GM19240 (cell line): ENCODE results near the gene TAS1R3.

Experiments used
- DNase-seq: peaks from one replicate; pipeline ENCODE4 v3.0.0; 2011; ENCODE audit warnings: low spot score; ENCODE audit not compliant: insufficient read length

TAS1R3 gene

DNA sequence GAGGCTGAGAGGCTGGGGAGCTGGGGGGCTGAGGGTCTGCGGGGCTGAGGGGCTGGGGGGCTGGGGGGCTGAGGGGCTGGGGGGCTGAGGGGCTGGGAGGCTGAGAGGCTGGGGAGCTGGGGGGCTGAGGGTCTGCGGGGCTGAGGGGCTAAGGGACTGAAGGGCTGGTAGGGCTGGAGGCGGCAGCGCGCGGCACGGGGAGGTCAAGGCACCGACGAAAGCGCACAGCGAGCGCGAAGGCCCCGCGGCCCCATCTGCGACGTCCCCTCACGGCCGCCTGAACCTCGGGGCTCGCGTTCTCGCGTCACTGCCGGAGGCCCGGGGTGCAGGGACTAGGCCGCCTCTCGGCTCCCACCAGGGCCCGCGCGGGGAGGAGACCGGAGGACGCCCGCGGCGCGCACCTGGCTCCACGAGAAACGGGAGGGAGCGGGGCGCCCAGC, 7.0 kb upstream of the TAS1R3 start:
- DNase-seq = no peak

DNA sequence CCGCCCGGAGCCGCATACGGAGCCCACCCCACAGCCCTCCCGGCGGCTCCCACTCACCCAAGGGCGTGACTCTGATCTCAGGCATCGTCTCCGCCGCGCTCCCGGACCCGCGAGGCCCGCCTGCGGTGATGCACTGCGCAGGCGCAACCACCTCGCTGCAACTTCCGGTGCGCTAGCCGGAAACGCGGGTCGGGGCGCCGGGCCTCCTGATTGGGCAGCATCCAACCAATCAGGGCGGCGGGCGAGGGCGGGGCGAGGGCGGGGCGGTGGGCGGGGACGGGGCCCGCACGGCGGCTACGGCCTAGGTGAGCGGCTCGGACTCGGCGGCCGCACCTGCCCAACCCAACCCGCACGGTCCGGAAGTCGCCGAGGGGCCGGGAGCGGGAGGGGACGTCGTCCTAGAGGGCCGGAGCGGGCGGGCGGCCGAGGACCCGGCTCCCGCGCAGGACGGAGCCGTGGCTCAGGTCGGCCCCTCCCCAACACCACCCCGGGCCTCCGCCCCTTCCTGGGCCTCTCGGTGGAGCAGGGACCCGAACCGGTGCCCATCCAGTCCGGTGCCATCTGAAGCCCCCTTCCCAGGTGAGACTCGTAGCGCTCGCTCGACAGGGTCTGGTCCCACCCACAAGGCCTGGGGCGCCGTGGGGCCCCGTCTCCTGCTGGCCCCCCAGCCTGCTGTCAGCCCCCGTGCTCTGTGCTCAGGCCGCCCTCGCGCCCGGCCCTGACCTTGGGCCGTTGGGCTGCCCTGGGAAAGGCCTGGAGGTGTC, 6.4 kb upstream of the TAS1R3 start, which contains the start of the genes CPTP and INTS11:
Gene CPTP, plus strand, starts transcription at position 279 of the 764 bp plus-strand sequence. CDS start 2,109 bp downstream, outside the sequence.
Gene INTS11, minus strand, starts transcription at position 137 of the 764 bp plus-strand sequence. Its CDS starts 52 bp downstream, at position 85.
- DNase-seq = peak; percentile 98

DNA sequence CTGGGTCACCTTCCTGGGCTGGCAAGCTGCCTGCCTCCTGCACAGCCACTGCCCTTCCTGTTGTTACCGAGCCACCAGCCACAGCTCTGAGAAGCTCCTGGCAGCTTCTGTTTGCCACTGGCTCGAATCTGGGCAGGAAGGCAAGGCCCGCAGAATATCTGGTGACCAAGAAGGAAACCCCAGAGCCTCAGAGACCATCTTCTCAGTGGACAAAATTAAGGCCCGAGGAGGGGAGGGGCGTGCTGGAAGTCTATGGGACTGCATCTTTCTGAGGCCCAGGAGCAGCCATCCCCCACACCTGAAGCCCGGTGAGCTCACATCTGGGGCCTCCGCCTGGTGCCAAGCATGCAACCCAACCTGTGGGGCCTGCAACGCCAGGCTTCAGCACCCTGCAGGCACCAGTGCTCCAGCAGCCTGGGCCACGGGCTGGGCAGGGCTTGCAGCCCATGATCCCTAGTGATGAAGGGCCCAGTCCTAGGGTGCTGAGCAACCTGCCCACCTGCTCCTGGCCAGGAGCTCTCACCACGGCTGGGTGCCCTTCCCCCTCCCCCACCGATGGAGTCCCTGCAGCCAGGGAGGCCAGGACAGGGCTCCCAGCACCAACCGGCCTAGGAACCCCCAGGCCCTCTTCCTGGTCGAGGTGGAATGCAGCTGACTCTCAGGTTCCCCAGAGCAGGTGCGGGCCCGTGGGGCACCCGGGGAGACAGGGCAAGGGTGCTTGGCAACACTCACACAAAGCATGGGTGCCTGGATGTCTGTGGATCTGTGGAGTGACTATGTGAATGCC, 5.6 kb upstream of the TAS1R3 start:
- DNase-seq = no peak

DNA sequence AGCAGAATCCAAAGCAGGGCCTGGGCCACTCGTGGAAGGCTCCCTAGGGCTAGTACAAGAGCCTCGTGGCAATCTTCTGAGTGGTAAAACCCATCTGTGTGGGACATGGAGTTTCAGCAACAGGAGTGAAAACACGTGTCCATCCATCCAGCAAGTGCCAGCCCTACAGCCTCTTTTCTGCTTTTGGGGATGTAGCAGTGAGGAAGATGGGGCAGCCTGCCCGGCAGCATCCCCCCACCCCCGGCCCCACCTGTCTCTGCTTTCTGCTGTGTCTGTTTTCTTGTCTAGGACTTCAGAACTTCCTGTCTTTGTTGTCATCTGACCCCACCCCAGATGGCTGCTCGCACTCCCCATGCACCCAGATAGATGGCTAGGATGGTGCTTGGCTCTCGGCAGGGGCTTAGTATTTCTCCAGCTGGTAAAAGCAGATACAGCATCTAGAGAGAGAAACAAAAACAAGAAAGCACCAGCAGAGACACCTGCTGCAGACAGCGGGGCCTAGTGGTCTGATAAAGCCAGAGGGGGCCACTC, 4.9 kb upstream of the TAS1R3 start:
- no peak for DNase-seq

DNA sequence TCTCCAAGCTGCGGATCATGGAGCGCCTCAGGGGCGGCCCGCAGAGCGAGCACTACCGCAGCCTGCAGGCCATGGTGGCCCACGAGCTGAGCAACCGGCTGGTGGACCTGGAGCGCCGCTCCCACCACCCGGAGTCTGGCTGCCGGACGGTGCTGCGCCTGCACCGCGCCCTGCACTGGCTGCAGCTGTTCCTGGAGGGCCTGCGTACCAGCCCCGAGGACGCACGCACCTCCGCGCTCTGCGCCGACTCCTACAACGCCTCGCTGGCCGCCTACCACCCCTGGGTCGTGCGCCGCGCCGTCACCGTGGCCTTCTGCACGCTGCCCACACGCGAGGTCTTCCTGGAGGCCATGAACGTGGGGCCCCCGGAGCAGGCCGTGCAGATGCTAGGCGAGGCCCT, 3.8 kb upstream of the TAS1R3 start:
- no peak for DNase-seq

DNA sequence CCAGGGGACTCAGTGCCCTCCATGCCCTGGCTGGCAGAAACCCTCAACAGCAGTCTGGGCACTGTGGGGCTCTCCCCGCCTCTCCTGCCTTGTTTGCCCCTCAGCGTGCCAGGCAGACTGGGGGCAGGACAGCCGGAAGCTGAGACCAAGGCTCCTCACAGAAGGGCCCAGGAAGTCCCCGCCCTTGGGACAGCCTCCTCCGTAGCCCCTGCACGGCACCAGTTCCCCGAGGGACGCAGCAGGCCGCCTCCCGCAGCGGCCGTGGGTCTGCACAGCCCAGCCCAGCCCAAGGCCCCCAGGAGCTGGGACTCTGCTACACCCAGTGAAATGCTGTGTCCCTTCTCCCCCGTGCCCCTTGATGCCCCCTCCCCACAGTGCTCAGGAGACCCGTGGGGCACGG, 2.8 kb upstream of the TAS1R3 start:
- DNase-seq = no peak

DNA sequence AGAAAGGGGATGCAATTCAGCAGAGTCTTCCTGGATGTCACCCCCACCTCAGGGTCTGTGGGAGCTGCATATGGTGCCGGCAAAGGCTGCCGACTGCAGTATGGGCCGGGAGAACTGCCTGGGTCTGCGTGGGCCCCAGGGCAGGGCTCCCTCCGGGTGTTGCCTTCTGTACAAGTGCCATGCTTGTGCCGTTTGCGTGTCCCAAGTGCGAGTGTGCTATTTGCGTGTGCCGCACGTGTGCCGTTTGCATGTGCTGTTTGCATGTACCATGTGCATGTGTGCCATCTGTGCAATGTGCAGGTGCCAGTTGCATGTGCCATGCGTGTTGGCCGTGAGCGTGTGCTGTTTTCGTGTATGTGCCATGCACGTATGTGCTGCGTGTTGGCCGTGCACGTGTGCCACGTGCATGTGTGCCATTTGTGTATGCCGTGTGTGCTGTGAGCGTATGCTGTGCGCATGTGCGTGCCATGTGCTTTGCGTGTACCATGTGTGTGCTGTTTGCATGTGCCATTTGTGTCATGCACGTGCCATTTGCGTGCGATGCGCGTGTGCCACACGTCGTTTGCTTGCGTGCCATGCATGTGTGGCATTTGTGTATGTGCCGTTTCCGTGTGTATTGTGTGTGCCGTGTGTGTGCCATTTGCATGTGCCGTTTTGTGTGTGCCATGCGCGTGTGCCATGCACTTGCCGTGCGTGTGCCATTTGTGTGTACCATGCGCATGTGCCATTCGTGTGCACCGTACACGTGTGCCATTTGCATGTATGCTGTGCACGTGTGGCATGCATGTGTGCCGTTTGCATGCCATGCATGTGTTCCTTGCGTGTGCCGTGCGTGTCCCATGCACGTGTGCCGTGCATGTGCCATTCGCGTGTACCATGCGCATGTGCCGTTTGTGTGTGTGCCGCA, 1.5 kb upstream of the TAS1R3 start:
- no peak for DNase-seq

DNA sequence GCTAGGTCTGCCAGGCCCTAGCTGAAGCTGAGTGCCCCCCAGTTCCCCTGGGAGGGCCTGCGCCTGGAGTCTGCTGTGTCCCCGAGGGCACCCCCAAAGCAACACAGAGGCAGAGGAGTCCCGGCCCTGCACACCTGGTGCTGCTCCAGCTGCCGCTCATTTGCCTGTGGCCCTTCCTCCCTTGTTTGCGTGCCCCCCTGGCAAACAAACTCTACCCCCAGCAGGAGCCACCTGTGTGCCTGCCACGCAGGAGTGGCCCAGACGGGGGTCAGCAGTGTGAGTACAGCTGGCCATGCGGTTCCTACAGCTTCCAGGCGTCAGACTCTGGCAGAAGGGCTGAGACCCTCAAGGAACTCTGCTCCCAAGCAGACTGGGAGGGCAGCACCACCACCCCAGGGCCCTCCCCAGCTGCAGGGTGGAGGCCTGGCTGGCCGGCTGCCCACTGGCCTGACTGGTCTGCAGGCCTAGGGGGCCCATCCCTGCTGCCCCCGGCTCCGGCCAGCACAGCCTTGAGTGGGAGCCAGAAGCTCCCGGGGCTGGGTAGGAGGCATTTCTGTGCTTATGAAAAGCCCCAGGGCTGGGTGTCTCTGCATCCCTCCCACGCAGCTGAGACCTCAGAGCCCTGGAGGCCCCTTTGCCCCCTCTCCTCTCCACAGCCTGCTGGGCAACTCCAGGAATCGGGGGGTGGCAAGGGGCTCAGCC, 563 bp upstream of the TAS1R3 start:
- DNase-seq = no peak

DNA sequence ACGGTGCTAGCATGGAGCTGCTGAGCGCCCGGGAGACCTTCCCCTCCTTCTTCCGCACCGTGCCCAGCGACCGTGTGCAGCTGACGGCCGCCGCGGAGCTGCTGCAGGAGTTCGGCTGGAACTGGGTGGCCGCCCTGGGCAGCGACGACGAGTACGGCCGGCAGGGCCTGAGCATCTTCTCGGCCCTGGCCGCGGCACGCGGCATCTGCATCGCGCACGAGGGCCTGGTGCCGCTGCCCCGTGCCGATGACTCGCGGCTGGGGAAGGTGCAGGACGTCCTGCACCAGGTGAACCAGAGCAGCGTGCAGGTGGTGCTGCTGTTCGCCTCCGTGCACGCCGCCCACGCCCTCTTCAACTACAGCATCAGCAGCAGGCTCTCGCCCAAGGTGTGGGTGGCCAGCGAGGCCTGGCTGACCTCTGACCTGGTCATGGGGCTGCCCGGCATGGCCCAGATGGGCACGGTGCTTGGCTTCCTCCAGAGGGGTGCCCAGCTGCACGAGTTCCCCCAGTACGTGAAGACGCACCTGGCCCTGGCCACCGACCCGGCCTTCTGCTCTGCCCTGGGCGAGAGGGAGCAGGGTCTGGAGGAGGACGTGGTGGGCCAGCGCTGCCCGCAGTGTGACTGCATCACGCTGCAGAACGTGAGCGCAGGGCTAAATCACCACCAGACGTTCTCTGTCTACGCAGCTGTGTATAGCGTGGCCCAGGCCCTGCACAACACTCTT, 1.1 kb downstream of the TAS1R3 start:
- DNase-seq = no peak

DNA sequence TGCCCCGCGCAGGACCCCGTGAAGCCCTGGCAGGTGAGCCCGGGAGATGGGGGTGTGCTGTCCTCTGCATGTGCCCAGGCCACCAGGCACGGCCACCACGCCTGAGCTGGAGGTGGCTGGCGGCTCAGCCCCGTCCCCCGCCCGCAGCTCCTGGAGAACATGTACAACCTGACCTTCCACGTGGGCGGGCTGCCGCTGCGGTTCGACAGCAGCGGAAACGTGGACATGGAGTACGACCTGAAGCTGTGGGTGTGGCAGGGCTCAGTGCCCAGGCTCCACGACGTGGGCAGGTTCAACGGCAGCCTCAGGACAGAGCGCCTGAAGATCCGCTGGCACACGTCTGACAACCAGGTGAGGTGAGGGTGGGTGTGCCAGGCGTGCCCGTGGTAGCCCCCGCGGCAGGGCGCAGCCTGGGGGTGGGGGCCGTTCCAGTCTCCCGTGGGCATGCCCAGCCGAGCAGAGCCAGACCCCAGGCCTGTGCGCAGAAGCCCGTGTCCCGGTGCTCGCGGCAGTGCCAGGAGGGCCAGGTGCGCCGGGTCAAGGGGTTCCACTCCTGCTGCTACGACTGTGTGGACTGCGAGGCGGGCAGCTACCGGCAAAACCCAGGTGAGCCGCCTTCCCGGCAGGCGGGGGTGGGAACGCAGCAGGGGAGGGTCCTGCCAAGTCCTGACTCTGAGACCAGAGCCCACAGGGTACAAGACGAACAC, 1.8 kb downstream of the TAS1R3 start:
- no peak for DNase-seq

DNA sequence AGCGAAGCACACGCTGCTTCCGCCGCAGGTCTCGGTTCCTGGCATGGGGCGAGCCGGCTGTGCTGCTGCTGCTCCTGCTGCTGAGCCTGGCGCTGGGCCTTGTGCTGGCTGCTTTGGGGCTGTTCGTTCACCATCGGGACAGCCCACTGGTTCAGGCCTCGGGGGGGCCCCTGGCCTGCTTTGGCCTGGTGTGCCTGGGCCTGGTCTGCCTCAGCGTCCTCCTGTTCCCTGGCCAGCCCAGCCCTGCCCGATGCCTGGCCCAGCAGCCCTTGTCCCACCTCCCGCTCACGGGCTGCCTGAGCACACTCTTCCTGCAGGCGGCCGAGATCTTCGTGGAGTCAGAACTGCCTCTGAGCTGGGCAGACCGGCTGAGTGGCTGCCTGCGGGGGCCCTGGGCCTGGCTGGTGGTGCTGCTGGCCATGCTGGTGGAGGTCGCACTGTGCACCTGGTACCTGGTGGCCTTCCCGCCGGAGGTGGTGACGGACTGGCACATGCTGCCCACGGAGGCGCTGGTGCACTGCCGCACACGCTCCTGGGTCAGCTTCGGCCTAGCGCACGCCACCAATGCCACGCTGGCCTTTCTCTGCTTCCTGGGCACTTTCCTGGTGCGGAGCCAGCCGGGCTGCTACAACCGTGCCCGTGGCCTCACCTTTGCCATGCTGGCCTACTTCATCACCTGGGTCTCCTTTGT, 2.6 kb downstream of the TAS1R3 start:
- DNase-seq = no peak

DNA sequence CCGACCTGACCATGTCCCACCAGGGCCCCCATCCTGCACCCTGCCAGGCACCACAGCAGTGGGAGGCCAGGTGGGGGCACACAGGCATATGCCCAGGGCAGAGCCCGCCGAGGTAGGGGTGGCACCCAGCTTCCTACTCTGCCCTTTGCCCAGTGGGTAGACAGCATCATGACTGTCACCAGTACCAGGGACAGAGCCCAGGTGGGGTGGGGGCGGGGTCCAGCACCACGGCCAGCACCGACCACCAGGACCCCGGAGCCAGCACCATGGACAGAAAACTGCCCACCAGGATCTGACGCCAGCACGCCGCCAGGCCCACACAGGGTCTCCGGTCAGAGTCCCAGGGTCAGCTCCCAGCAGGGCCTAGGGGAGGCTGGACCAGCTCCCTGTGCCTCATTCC, 3.8 kb downstream of the TAS1R3 start:
- DNase-seq = no peak

DNA sequence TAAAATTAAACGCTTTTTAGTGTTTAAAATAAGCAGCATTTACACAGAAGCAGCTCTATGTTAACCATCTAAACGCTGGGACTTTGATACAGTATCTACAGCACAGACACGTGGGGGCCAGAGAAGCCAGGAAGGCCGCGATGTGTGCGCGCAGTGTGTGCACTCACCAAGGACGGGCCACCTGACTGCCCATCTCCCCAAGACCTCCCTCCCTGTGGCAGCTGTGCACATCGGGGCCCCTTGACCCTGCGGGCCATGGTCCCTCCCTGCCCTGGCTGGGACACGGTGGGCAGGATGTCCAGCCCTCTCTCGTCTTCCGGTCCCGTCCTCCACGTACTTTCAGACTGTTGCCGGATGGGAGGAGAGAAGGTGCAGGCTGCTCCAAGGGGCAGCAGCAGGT, 4.2 kb downstream of the TAS1R3 start:
- DNase-seq = no peak

DNA sequence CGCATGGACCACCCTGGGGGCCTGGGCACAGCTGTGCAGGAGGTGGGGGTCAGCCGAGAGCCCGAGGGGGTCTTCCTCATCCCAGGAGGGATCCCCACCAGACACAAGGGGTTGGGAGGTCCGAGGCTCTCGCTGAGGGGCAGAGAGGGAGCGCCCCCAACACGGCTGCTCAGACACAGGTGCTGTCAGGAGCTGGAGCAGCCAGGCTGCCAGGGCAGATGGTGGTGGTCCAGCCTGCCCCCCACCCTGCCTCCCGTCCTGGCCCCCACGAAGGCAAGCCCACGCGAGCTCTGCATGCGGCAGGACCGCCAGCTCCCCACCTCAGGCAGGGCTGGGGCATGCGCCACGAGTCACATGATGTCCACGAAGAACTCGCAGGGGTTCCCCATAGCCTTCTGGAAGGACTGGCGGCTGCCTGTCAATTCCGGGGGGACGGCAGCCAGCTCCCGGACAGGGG, 4.7 kb downstream of the TAS1R3 start:
- DNase-seq = no peak

DNA sequence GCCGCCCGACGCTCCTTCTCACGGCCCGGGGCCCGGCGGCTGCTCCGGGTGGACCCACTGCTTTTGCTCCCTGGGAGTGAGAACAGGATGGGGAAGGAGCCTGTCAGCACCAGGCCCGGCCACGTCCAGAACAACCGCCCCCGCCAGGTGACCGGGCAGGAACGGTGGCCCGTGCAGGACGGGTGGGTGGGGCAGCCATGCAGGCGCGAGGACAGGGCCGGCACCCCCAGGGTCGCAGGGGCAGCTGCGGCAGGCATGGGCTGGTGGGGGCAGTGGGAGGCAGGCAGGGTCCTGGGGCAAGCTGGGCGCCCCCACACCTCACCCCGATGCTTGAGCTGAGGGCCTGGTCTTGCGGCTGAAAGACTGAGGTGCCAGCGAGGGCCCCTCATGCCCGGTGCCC, 5.4 kb downstream of the TAS1R3 start:
- DNase-seq = no peak

DNA sequence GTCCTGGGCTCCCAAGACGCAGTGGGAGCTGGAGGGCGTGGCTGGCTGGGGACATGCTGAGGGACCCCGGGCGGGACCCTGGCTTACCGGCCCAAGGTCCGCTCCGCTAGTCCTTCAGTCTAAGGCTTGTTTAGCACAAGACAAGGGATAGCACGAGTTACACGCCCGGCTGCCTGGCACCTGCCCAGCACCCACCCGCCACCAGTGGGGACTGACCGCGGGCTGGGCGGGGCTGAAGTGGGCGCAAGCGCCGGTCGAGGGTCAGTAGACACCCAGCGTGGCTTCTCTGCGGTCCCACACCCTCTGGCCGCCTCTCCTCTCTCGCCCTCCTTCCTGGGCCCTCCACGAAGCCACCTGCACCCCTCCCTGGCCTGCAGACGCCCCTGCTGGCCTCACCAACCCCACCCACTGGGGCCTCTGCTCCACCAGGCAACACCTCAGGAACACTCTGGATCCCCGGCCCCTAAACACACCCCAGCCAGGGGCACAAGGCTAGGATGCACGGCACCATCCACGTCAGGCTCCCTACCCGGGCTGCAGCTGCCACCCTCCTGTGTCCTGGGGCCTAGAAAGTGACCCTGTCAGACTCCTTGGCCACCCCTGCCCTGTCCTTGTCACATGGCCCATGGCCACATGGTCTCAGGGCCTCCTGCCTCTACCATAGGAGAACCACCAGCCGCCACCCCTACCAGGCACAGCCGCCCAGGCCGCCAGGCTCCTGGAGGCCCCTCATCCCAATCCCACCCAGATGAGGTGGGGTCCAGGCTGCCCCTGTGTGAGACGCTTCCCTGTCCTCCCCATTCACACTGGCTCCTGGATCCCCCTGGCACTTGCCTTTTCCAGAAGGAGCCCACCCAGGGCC, 6.1 kb downstream of the TAS1R3 start:
- no peak for DNase-seq

DNA sequence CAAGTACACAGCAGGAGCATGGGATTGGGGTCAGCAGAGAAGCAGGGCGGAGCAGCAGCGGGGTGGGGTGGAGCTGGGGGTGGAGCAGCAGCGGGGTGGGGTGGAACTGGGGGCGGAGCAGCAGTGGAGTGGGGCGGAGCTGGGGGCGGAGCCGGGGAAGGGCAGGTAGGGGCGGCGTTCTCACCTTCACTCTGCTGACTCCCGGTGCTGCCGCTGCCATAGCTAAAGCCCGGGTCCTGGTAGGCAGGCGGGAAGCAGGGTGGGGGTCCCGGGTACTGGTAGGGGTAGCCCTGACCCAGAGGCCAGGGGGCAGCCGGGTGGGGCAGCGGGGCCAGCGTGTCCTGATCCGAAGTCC, 6.7 kb downstream of the TAS1R3 start:
- DNase-seq = no peak

DNA sequence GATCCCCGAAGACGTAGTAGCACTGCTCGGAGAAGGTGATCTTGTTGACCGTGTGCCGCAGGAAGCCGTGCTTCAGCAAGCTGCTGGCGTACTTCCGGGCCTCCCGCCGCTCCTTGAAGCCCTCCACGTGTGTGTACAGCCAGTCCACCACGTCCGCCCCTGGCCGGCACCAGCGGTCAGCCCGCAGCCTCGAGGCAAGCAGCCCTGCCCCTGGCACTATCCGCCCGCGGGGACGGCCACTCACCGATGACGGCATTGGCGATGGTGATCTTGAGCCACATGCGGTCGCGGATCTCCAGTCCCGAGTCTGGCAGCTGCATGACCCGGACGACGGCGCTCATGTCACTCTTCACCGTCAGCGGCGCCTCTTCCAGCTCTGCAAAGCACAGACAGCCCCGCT, 7.2 kb downstream of the TAS1R3 start:
- DNase-seq = no peak
